Breast epithelium (tissue), 3 donors: ENCODE data around the gene DPYD.

Experiments used
- POLR2A ChIP-seq: fragments of 450-650 bp; IDR thresholded peaks from one replicate; pipeline ENCODE4 v1.6.1; 2016; ENCODE audit warnings: antibody characterized with exemption, mild to moderate bottlenecking, moderate library complexity
- POLR2AphosphoS5 ChIP-seq, 3 donors: sonication (generic); formaldehyde crosslinking; IDR thresholded peaks; one replicate each; pipeline ENCODE4 v1.6.1; 2017; ENCODE audit warnings: antibody characterized with exemption in 3 of 3
- TF ChIP-seq, protein P1 (sequence below), 3 donors: fragments of 450-650 bp; IDR thresholded peaks; one replicate each; pipeline ENCODE4 v1.5.1; 2016 to 2017; ENCODE audit warnings: antibody characterized with exemption in 3 of 3, mild to moderate bottlenecking in 3 of 3, moderate library complexity in 3 of 3

DNA sequence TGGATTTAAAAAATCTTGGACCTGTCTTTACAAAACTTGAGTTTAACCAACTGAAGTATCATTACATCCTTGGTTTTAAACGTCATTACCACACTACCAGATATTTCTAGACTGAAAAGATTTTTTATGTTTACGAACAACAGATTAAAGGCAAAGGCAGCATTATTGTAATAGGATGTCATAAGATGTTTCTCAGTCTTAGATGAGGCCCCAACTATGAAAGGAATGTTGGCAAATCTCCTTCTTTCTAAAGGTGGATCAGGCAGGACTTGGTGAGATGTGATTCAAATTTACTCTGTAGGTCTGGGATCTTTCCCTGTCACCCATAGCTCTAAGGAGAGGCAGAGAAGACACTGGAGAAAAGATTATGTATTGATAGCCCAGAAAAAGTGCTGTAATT is 781.3 kb downstream of the DPYD start:
- TF ChIP-seq POLR2A: no peak
- TF ChIP-seq, protein P1, sequence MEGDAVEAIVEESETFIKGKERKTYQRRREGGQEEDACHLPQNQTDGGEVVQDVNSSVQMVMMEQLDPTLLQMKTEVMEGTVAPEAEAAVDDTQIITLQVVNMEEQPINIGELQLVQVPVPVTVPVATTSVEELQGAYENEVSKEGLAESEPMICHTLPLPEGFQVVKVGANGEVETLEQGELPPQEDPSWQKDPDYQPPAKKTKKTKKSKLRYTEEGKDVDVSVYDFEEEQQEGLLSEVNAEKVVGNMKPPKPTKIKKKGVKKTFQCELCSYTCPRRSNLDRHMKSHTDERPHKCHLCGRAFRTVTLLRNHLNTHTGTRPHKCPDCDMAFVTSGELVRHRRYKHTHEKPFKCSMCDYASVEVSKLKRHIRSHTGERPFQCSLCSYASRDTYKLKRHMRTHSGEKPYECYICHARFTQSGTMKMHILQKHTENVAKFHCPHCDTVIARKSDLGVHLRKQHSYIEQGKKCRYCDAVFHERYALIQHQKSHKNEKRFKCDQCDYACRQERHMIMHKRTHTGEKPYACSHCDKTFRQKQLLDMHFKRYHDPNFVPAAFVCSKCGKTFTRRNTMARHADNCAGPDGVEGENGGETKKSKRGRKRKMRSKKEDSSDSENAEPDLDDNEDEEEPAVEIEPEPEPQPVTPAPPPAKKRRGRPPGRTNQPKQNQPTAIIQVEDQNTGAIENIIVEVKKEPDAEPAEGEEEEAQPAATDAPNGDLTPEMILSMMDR (IDR thresholded peaks at IDR 0.05): no peak
- TF ChIP-seq POLR2AphosphoS5 (IDR thresholded peaks at IDR 0.05): no peak
